GM03348 (cell line): ENCODE data around the gene TOR1AIP2.
"Not testable (repeated sequence)": the region's sequence is repeated elsewhere in the genome, so short reads cannot be mapped to it uniquely, and the experiment has no call there.

ENCODE experiments used
- DNase-seq: peaks from one replicate; pipeline ENCODE4 v3.0.0; 2012; ENCODE audit warnings: low spot score

The TOR1AIP2 gene

DNA sequence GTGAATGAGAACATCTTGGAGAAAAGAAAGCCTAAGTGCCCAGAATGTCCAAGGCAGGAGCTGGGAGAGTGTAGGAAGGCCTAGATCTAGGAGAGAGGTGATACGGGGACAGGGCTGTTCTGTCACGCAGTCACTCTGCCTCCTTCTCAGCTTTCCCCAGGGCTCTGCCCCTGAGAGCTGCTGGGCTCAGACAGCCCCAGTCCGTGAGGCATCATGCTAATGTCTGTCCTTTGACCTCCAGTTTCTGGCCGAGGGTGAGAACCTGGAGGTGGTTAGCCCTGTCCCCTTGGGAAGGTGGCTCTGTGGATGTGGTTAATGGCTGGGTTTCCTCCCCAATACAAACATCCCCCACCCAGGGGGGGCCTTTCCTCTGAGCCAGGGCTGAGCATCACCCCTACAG lies 71.3 kb downstream of the TOR1AIP2 start:
- DNase-seq, result no peak

DNA sequence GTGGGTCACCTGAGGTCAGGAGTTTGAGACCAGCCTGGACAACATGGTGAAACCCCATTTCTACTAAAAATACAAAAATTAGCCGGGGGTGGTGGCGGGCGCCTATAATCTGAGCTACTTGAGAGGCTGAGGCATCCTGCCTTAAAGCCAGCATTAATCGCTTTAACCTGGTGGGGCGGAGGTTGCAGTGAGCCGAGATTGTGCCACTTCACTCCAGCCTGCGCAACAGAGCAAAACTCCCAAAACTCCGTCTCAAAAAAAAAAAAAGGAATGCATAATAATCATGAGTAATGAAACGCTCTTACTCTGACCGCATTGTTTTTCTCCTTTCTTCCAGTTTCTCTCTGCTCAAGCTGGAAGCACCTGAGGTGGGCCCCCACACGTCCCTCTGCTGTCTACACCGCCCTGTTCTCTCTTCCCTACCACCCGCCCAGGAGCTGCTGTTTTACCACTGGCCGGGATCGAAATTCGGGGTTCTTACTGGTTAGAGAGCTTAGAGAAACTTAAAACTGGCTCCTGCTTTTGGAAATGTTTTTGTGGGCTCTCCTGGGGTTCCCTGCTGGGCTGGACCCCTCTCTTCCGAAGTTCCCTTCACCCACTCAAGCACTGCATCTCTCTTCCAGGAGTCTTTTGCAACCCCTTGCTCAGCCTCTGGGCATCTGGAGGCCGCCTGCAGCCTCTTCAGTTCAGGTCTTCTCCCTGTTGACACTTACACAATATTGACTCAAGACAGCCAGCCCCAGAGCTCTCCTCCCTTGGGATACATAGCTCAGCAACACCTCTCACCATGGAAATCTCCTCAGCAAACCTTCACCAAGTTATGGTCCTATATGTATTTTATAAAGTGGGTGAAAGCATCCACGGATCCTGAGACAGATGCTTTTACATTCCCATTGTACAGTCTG lies 72.1 kb downstream of the TOR1AIP2 start:
- no peak for DNase-seq

DNA sequence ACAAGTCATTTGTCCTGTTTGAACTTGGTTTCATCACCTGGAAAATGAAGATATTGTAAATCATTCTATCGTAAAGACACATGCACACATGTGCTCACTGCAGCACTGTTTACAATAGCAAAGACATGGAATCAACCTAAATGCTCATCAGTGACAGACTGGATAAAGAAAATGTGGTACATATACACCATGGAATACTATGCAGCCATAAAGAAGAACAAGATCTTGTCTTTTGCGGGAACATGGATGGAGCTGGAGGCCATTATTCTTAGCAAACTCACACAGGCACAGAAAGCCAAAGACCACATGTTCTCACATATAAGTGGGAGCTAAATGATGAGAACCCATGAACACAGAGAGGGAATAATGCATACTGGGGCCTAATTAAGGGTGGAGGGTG lies 73.2 kb downstream of the TOR1AIP2 start:
- not testable (repeated sequence) for DNase-seq

DNA sequence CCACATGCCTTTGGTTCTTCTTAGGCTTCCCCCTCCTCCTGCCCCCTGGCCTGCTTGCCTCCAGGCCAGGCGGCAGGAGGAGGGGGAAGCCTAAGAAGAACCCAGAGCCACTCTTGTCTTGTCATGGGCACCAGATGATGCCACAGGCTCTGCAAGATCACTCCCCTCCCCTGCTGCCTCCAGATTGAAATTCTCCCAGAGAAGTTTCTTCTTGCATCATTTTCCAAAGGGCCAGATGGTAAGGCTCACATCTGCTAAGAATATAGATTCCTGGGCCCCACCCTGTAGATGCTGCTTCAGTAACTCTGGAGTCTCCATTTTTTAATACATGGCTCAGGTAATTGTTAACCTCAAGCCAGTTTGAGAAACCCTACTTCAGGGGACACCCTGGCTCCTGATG lies 73.7 kb downstream of the TOR1AIP2 start:
- no peak for DNase-seq

DNA sequence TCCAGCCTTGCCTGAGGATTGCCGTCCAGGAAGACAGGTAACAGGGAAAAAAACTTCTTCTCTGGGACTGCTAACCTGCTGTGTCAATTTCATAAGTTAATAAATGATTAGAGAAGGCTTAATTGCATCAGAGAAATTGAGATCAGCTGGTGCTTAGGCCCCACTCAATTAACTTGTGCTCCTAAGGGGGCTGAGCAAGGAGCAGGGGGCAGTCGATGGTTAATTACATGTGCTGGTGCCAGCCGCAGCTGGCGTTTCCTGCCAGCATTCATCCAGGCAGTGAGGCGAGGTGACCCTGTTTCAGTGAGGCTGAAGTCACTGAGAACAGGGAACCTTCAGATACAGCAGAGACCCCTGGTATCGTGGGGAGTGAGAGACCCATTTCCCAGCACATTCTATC lies 74.5 kb downstream of the TOR1AIP2 start:
- no peak for DNase-seq

DNA sequence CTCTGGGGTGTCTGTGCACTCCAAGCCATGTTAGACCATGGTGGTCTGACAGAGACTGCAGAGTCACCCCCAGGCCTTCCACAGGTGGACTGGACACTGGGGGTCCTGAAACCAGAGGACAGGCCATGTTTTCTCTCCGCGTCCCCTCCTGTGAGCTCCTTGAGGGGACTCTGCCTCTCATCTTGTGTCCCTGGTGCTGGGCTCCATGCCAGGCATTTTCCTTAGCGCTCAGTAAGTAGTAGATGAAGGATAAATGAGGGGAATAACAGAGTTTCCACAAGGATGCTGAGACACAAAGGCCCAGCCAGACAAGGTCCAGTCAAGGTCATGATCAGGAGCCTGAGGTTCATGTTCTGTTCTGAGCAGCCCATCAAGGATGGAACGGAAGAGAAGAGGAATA lies 77.1 kb downstream of the TOR1AIP2 start:
- no peak for DNase-seq

DNA sequence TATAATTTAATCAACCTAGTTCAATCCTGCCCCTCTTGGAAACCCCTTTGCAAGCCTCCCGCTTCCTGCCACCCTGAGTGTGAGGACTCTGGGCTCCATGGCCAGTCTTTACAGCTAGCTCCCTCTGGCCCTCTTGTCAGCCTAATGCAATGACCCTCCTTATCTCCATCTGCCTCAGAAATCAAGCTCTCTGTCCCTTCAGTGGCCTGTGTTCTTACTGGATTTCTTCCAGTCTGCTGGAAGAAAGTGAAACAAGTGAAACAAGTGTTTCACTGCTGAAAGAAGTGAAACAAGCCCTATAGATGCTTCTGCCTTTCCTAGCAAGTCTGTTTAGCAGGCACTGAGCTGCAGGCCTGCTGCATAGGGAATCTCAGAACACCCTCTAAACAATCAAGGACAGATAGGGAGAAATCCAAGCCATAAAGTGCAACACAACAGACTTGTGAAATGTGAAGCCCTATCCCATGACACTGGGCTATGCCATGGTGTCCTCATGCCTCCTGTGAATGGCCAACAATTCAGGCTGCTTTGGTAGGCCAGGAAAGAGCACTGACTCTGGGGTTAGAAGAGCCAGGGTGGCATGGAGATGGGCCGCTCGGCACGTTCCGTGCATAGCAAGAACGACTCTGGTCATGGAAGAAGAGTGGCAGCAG lies 78.6 kb downstream of the TOR1AIP2 start:
- DNase-seq, result no peak

DNA sequence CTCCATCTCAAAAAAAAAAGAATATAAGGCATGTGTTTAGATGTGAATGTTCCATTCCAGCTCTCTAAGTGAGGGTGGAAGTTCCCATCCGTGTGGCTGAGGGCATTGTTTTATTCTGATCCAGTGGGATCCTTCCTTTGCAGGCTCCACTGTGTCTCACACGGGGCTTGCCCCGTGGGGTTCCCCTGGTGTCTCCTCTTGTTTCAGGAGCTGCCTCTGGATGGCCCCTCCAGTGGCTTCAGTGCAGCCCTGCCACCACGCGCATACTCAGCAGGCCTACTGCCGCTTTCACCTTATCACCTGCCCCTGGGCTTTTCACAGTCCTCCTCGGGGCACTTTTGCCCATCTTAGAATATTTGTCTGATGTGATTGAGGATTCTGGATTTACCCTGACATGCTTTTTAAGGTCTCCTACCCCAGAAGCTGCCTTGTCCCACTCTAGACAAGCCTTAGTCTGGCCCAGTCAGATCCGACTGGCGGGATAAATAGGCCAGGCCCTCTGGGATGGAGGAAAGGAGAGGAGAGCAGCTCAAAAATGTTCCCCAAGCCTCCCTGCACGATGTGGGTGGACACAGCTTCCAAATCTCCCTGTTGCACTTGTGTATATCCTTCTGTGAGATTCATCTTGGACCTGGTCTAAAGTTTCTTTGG lies 79.3 kb downstream of the TOR1AIP2 start:
- no peak for DNase-seq

DNA sequence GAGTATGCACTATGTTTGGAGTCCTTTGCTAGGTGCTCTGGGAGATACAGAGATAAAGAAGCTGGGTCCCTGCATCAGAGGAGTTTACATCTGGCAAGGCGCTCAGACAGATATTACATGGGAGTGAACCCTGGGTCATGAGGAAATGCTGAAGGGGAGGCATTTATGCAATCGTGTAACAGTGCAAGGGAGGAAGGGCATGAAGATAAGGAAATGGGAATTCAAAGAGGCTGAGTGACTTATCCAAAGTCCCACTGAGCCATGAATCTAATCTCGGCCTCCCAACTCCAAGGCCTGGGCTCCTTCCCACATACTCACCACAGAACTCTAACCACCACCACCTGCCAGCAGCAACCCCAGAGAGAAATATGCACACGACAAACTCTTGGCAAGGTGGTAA lies 82.9 kb downstream of the TOR1AIP2 start:
- no peak for DNase-seq

DNA sequence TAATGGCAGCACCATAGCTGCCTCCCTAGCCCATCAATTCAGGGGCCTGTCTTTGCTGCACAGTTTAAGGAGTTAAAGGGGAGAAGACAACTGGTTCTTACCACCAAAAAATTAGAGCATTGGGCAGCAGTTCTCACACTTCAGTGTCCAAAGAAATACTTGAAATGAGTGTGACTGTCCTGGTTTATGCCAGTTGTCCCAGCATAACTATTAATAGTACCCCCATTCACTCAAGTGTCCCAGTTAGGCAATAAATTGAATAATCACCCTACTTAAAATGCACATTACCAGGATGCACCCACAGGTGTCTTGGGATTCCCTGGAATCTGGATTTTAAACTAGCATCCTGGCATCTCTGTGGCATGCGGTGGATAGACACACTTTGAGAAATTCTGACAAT lies 83.5 kb downstream of the TOR1AIP2 start:
- no peak for DNase-seq

DNA sequence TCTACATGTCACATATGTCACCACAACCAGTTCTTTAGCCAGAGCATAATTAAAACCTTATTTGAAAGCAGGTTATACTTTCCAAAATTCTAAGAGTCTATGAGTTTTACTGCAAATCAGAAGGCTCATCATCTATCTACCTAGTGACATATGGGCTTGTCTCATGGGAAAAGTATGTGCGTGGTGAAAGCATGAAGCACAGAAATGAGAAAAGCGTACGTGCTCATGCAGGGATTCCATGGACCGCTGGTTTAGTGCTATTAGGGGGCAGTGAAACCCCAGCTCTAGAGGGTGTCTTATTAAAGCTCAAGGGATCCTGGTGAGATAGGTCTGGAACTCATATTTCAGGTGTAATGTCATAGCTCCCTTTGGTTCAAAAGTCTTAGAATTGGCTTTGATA lies 84.3 kb downstream of the TOR1AIP2 start:
- no peak for DNase-seq
